Epithelial cell of proximal tubule (primary cell): ENCODE measurements around the gene EGFR. TPM values are rescaled to one million over a fixed set of nuclear protein-coding genes. Genes with fewer than 3 reads are reported as not detected.

Experiments used
- DNase-seq: peaks from one replicate; pipeline ENCODE4 v3.0.0-alpha.2; 2011; ENCODE audit warnings: low read depth
- H3K4me3 ChIP-seq: 2 replicates; pipeline ENCODE4 v1.5.1; 2011; ENCODE audit warnings: low read depth, mild to moderate bottlenecking, low read length
- total RNA-seq: library from RNA; depleted of rRNA; stranded (reverse); fragments of >200 nt; gene quantifications from 2 replicates; pipeline ENCODE4 v1.2.3, GENCODE V29; 2015
- TF ChIP-seq, protein P1 (sequence below): conservative IDR thresholded peaks from 2 replicates; pipeline ENCODE4 v1.5.1; 2012; ENCODE audit warnings: low read depth, mild to moderate bottlenecking, low read length

EGFR gene
- total RNA-seq, 1 donor from 2014 or later: 48.1 TPM

GRCh38 chr7:55054758-55055157 is 35.9 kb downstream of the EGFR start:
- no peak for DNase-seq
- no peak overlapping the region for H3K4me3 ChIP-seq
- TF ChIP-seq, protein P1, sequence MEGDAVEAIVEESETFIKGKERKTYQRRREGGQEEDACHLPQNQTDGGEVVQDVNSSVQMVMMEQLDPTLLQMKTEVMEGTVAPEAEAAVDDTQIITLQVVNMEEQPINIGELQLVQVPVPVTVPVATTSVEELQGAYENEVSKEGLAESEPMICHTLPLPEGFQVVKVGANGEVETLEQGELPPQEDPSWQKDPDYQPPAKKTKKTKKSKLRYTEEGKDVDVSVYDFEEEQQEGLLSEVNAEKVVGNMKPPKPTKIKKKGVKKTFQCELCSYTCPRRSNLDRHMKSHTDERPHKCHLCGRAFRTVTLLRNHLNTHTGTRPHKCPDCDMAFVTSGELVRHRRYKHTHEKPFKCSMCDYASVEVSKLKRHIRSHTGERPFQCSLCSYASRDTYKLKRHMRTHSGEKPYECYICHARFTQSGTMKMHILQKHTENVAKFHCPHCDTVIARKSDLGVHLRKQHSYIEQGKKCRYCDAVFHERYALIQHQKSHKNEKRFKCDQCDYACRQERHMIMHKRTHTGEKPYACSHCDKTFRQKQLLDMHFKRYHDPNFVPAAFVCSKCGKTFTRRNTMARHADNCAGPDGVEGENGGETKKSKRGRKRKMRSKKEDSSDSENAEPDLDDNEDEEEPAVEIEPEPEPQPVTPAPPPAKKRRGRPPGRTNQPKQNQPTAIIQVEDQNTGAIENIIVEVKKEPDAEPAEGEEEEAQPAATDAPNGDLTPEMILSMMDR: no peak

GRCh38 chr7:55055479-55055878 is 36.7 kb downstream of the EGFR start:
- H3K4me3 ChIP-seq: no peak overlapping the region
- no peak for DNase-seq
- TF ChIP-seq, protein P1: no peak

DNA sequence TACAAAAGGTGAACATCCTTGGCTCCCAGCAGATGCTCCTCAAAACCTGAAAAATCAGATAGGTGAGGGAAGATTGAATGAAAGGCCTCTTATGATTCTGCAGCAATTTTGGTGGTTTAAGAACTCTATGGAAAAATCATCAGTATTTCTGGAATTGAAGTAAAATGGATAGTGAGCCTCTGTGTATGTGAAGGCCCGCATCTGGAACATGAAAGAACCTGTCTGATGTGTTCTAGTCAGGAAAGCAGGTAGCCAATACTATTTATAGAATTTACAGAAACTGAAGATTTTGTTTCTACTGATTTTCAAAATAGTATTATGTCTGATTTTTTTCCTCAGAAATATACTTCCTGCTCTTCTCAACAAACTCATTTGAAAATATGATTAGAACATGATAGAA is 37.3 kb downstream of the EGFR start:
- TF ChIP-seq, protein P1: no peak
- H3K4me3 ChIP-seq: no peak overlapping the region
- no peak for DNase-seq

DNA sequence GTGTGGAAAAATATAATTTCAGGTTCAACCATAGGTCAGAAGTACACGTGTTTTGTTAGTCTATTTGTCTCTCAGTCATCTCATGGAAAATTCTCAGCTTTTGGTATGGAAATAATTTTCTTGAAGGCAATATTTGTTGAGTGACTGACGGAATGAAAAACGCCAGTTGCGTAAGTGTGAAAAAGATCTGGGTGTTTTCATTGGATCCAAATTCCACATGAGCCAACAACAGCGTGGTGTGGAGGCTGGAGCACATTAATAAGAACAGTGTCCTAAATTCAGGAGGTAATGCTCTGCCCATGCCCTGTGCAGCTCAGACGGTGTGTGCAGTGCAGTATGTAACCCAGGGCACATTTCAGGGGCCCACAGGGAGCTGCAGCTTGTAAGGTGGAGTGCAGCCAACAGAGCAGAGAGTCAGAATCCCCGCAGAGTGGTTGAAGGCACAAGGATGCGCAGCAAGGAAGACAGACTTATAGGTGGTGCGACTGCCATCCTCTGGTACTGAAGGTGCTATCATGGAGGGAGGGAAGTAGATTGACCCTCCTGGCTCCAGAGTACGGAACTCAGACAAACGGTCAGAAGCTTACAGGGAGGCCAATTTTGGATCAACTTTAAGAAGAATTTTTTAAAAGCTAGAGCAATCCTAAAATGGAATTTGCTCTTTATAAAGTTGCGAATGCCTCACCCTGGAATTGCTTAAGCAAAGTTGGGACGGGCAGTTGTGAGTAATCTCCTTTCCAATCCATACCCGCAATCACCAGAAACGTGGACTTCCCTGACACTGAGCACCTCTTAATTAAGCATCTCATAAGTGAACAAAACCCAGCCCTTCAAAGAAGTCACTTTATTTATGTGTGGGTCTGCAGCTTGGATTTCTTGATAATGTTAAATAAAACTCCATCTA is 38.0 kb downstream of the EGFR start:
- no peak for DNase-seq
- no peak overlapping the region for H3K4me3 ChIP-seq
- TF ChIP-seq, protein P1: no peak

GRCh38 chr7:55058314-55058713 is 39.5 kb downstream of the EGFR start:
- DNase-seq: no peak
- H3K4me3 ChIP-seq: no peak overlapping the region
- TF ChIP-seq, protein P1: no peak

DNA sequence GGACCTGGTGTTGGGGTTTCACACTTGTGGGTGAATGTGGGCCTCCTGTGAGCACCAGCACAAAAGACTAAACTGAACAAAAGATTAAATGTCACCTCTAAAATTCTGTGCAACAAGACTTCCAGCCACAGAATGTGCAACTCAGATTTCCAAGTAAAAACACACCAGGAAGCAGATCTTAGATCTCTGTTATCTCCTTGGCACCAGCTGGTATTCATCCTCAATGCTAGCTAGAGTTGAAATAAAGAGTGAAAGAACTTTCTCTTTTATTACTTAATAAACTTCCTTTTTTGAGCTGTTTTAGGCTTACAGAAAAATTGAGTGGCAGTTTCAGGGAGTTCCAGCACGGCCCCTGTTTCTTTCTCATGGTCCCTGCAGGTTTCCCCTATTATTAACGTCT is 40.2 kb downstream of the EGFR start:
- H3K4me3 ChIP-seq: no peak overlapping the region
- TF ChIP-seq, protein P1: no peak
- DNase-seq: no peak

DNA sequence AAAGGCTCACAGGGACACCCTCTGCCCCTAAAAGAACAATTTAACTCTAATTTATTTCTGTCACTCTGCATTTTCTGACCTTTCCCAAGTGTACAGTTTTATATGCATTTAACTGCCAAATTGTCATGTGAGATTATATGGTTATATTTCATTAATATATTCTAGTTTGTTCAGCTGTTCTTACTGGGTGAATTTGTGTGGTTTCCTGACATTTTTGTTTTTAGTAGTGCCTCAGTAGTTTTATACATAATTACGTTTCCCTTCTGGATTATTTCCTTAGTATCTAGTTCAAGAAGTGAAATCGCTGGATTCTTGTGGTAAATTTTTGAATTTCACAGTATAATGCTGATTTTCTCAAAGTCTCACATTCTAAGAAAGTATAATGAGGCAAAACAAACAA is 41.3 kb downstream of the EGFR start:
- no peak overlapping the region for H3K4me3 ChIP-seq
- no peak for DNase-seq
- TF ChIP-seq, protein P1: no peak
